K562 (cell line): Measurements from ENCODE around the gene PLXDC1. TPM values are rescaled to one million over a fixed set of nuclear protein-coding genes. Genes with fewer than 3 reads are reported as not detected.

ENCODE experiments used
- HDGF ChIP-seq: fragments of 450-650 bp; IDR thresholded peaks from 2 replicates; pipeline ENCODE4 v1.6.1; 2016
- NFYB ChIP-seq: IDR thresholded peaks from 2 replicates; pipeline ENCODE4 v1.6.1; 2011; ENCODE audit warnings: mild to moderate bottlenecking, moderate library complexity; ENCODE audit not compliant: insufficient read length; ENCODE audit errors: extremely low read depth
- PHF20 ChIP-seq: fragments of 450-650 bp; IDR thresholded peaks from 2 replicates; pipeline ENCODE4 v1.6.1; 2018; ENCODE audit not compliant: partially characterized antibody
- polyA plus RNA-seq, 8 experiments: library from polyadenylated mRNA; depleted of rRNA in 4 of 8; stranded (reverse) in 5 of 8; unstranded in 3 of 8; fragments of >200 nt; fragmentation: Nextera tagmentation in 2 of 8; fragmentation: Illumina TruSeq in 1 of 8; extraction: Ambion mirVana in 2 of 8; extraction: Trizol in 1 of 8; gene quantifications; 2 replicates each; pipeline versions ENCODE4 v1.2.1 to v1.2.3, GENCODE V29; 2011 to 2014; ENCODE audit warnings: inconsistent platforms in 1 of 8, missing spikeins in 1 of 8
- total RNA-seq, 7 experiments: library from RNA; depleted of rRNA in 6 of 7; stranded (reverse); fragments of >200 nt in 6 of 7; fragmentation: Illumina TruSeq in 2 of 7; extraction: Trizol in 2 of 7; gene quantifications; 2 replicates each; pipeline versions ENCODE4 v1.2.1 to v1.2.3, GENCODE V29; 2011 to 2021; ENCODE audit warnings: low replicate concordance in 1 of 7
- TF ChIP-seq, protein P1 (sequence below): fragments of 250-450 bp; sonication (Bioruptor Pico); IDR thresholded peaks from 2 replicates; pipeline ENCODE4 v1.5.0; 2021; ENCODE audit warnings: mild to moderate bottlenecking, moderate library complexity
- TF ChIP-seq, protein P2 (sequence below): fragments of 450-650 bp; IDR thresholded peaks from 2 replicates; pipeline ENCODE4 v1.6.1; 2016
- TF ChIP-seq, protein P3 (sequence below): fragments of 450-650 bp; IDR thresholded peaks from 2 replicates; pipeline ENCODE4 v1.6.1; 2017; ENCODE audit warnings: antibody characterized with exemption
- TF ChIP-seq, protein P4 (sequence below): IDR thresholded peaks from 3 replicates; pipeline ENCODE4 v1.6.1; 2011; ENCODE audit warnings: borderline replicate concordance, mild to moderate bottlenecking, moderate library complexity; ENCODE audit not compliant: insufficient read length; ENCODE audit errors: extremely low read depth
- TF ChIP-seq, protein P5 (sequence below): sonication (generic); formaldehyde crosslinking; IDR thresholded peaks from 2 replicates; pipeline ENCODE4 v1.8.0; 2023; ENCODE audit warnings: mild to moderate bottlenecking, missing genetic modification reagents
- TF ChIP-seq, protein P6 (sequence below): fragments of 250-450 bp; sonication (Bioruptor Pico); IDR thresholded peaks from 2 replicates; pipeline ENCODE4 v1.4.0; 2020; ENCODE audit warnings: mild to moderate bottlenecking, moderate library complexity, borderline replicate concordance
- TF ChIP-seq, protein P7 (sequence below): fragments of 250-450 bp; sonication (Bioruptor Pico); IDR thresholded peaks from 2 replicates; pipeline ENCODE4 v1.9.0; 2021; ENCODE audit warnings: mild to moderate bottlenecking
- TF ChIP-seq, protein P8 (sequence below): fragments of 450-650 bp; formaldehyde crosslinking; conservative IDR thresholded peaks from 2 replicates; pipeline ENCODE4 v1.4.0; 2022; ENCODE audit warnings: mild to moderate bottlenecking, missing genetic modification characterization

PLXDC1 gene
- total and polyA plus RNA-seq, 9 of the 15 experiments (the other 6 are each of a cell fraction or from before 2014, with no cell fraction given): not detected

DNA sequence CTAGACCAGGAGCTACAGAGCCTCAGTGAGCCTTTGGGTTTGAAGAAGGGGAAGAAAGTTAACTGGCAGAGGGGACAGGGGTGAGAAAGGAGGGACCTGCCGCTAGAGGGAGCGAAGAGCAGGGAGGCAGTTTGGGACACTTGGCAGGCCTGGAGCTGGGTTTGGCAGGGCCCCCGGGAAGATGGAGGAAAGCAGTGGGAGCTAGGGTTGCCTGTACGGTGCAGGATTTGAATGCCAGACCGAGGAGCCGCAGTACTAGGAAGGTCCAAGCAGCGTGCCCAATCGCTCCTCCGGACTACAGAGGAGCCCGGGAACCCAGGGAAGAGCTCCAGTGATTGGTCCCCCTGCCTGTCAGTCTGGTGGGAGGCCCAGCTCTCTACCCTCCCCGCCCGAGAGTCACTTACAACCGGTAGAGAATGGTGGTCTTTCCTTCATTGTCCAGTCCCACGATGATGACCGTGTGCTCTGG, 13.3 kb upstream of the PLXDC1 start (continued):
- TF ChIP-seq, protein P1, sequence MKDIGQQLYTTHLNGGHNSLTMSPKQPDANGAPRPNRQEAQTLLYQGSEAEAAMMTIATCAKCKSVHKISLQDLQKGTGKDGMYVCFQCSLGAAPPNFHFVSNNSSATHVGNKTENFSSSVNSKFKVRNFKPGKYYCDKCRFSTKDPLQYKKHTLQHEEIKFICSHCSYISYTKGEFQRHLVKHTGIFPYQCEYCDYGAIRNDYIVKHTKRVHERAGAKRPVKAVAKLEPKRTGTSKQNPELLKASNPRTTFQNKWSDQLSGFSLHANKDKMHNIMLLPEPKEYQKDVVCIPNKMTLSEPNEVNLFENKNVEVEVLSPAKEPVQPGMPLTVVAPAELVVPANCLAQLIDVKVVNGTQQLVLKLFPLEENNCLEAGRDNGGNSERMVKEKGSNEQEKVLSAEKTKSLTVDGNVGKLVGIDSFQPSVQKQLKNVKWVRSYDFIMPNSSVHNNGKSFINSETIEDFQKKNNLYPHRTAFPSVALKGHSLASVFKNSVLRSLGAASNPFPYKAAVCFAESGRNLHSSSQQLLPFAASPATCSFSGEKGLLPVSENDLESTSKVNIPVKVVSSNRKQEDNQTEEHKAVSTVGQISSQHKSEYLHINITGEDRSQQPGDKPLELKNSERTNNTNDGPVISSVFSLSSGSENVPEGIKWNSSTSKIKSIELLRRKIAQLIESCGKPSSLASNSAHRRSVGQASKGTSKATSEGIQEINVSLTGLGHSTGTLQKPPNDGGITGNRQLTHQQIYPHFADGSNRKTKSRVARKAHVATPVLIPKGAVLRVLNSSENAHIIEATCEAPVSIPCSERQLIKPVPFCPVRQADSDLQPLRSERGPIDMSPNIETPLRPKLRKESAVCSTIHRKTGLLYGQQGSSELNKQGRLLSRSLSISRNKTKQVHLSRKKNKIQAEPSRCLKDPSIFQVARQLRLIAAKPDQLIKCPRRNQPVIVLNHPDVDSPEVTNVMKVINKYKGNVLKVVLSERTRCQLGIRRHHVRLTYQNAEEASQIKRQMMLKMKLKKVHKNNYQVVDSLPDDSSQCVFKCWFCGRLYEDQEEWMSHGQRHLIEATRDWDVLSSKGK (CRISPR knock-in tag): no peak
- TF ChIP-seq NFYB: peak; percentile 53
- TF ChIP-seq, protein P2, sequence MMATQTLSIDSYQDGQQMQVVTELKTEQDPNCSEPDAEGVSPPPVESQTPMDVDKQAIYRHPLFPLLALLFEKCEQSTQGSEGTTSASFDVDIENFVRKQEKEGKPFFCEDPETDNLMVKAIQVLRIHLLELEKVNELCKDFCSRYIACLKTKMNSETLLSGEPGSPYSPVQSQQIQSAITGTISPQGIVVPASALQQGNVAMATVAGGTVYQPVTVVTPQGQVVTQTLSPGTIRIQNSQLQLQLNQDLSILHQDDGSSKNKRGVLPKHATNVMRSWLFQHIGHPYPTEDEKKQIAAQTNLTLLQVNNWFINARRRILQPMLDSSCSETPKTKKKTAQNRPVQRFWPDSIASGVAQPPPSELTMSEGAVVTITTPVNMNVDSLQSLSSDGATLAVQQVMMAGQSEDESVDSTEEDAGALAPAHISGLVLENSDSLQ: peak; percentile 98
- TF ChIP-seq, protein P3, sequence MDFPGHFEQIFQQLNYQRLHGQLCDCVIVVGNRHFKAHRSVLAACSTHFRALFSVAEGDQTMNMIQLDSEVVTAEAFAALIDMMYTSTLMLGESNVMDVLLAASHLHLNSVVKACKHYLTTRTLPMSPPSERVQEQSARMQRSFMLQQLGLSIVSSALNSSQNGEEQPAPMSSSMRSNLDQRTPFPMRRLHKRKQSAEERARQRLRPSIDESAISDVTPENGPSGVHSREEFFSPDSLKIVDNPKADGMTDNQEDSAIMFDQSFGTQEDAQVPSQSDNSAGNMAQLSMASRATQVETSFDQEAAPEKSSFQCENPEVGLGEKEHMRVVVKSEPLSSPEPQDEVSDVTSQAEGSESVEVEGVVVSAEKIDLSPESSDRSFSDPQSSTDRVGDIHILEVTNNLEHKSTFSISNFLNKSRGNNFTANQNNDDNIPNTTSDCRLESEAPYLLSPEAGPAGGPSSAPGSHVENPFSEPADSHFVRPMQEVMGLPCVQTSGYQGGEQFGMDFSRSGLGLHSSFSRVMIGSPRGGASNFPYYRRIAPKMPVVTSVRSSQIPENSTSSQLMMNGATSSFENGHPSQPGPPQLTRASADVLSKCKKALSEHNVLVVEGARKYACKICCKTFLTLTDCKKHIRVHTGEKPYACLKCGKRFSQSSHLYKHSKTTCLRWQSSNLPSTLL: 0 out of 2 replicates have a peak, but pooled peaks have one; percentile 17
- no peak for TF ChIP-seq PHF20
- TF ChIP-seq, protein P4, sequence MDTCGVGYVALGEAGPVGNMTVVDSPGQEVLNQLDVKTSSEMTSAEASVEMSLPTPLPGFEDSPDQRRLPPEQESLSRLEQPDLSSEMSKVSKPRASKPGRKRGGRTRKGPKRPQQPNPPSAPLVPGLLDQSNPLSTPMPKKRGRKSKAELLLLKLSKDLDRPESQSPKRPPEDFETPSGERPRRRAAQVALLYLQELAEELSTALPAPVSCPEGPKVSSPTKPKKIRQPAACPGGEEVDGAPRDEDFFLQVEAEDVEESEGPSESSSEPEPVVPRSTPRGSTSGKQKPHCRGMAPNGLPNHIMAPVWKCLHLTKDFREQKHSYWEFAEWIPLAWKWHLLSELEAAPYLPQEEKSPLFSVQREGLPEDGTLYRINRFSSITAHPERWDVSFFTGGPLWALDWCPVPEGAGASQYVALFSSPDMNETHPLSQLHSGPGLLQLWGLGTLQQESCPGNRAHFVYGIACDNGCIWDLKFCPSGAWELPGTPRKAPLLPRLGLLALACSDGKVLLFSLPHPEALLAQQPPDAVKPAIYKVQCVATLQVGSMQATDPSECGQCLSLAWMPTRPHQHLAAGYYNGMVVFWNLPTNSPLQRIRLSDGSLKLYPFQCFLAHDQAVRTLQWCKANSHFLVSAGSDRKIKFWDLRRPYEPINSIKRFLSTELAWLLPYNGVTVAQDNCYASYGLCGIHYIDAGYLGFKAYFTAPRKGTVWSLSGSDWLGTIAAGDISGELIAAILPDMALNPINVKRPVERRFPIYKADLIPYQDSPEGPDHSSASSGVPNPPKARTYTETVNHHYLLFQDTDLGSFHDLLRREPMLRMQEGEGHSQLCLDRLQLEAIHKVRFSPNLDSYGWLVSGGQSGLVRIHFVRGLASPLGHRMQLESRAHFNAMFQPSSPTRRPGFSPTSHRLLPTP: no peak
- TF ChIP-seq HDGF: no peak
- TF ChIP-seq, protein P5, sequence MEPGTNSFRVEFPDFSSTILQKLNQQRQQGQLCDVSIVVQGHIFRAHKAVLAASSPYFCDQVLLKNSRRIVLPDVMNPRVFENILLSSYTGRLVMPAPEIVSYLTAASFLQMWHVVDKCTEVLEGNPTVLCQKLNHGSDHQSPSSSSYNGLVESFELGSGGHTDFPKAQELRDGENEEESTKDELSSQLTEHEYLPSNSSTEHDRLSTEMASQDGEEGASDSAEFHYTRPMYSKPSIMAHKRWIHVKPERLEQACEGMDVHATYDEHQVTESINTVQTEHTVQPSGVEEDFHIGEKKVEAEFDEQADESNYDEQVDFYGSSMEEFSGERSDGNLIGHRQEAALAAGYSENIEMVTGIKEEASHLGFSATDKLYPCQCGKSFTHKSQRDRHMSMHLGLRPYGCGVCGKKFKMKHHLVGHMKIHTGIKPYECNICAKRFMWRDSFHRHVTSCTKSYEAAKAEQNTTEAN (CRISPR knock-in tag): no peak
- TF ChIP-seq, protein P6, sequence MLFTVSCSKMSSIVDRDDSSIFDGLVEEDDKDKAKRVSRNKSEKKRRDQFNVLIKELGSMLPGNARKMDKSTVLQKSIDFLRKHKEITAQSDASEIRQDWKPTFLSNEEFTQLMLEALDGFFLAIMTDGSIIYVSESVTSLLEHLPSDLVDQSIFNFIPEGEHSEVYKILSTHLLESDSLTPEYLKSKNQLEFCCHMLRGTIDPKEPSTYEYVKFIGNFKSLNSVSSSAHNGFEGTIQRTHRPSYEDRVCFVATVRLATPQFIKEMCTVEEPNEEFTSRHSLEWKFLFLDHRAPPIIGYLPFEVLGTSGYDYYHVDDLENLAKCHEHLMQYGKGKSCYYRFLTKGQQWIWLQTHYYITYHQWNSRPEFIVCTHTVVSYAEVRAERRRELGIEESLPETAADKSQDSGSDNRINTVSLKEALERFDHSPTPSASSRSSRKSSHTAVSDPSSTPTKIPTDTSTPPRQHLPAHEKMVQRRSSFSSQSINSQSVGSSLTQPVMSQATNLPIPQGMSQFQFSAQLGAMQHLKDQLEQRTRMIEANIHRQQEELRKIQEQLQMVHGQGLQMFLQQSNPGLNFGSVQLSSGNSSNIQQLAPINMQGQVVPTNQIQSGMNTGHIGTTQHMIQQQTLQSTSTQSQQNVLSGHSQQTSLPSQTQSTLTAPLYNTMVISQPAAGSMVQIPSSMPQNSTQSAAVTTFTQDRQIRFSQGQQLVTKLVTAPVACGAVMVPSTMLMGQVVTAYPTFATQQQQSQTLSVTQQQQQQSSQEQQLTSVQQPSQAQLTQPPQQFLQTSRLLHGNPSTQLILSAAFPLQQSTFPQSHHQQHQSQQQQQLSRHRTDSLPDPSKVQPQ: no peak
- TF ChIP-seq, protein P7, sequence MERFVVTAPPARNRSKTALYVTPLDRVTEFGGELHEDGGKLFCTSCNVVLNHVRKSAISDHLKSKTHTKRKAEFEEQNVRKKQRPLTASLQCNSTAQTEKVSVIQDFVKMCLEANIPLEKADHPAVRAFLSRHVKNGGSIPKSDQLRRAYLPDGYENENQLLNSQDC: no peak
- TF ChIP-seq, protein P8, sequence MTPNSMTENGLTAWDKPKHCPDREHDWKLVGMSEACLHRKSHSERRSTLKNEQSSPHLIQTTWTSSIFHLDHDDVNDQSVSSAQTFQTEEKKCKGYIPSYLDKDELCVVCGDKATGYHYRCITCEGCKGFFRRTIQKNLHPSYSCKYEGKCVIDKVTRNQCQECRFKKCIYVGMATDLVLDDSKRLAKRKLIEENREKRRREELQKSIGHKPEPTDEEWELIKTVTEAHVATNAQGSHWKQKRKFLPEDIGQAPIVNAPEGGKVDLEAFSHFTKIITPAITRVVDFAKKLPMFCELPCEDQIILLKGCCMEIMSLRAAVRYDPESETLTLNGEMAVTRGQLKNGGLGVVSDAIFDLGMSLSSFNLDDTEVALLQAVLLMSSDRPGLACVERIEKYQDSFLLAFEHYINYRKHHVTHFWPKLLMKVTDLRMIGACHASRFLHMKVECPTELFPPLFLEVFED: 0 out of 2 replicates have a peak, but pooled peaks have one; percentile 15
